Measurements from ENCODE around the gene FOXN4. TPM values are rescaled to one million over a fixed set of nuclear protein-coding genes. Genes with fewer than 3 reads are reported as not detected.

Gene FOXN4
- total RNA-seq, 1 donor from 2014 or later = not detected

GRCh38 chr12:109347589-109347988, 38.5 kb upstream of the FOXN4 start, which contains the start of gene MYO1H:
MYO1H (plus strand) TSS chr12:109347900; CDS start chr12:109347961, 61 bp downstream.
- no peaks in the 10 kb centered on the region for H3K27me3 ChIP-seq (ENCODE audit: control insufficient read depth, insufficient read depth, low read length)

GRCh38 chr12:109346920-109347319, 37.8 kb upstream of the FOXN4 start:
- TF ChIP-seq CTCF (IDR thresholded peaks at IDR 0.05; ENCODE audit: insufficient read depth, low read length, poor library complexity, severe bottlenecking) = peak; percentile 9
- DNase-seq (ENCODE audit: low read depth) = no peak
- H3K36me3 ChIP-seq (ENCODE audit: control insufficient read depth, insufficient read depth, low read length) = no peaks in the 10 kb centered on the region
- H3K27me3 ChIP-seq (ENCODE audit: control insufficient read depth, insufficient read depth, low read length) = no peaks in the 10 kb centered on the region
- no peak overlapping the region for H3K4me3 ChIP-seq (ENCODE audit: low read depth, low read length)

More at GRCh38 chr12:109347589-109347988, 38.5 kb upstream of the FOXN4 start, which contains the start of gene MYO1H:
- Histone ChIP-seq H3K36me3 (ENCODE audit: control insufficient read depth, insufficient read depth, low read length) (no peaks in the 10 kb centered on the region), H3K4me3 (ENCODE audit: low read depth, low read length) (no peak within 1 kb of the TSS)
- no peak for DNase-seq (ENCODE audit: low read depth)
- TF ChIP-seq CTCF (IDR thresholded peaks at IDR 0.05; ENCODE audit: insufficient read depth, low read length, poor library complexity, severe bottlenecking) = no peak

GRCh38 chr12:109345428-109345827, 36.3 kb upstream of the FOXN4 start:
- no peak for DNase-seq (ENCODE audit: low read depth)
- H3K27me3 ChIP-seq (ENCODE audit: control insufficient read depth, insufficient read depth, low read length) = no peaks in the 10 kb centered on the region
- TF ChIP-seq CTCF (IDR thresholded peaks at IDR 0.05; ENCODE audit: insufficient read depth, low read length, poor library complexity, severe bottlenecking) = no peak
- no peaks in the 10 kb centered on the region for H3K36me3 ChIP-seq (ENCODE audit: control insufficient read depth, insufficient read depth, low read length)
- no peak overlapping the region for H3K4me3 ChIP-seq (ENCODE audit: low read depth, low read length)

GRCh38 chr12:109343677-109344076, 34.6 kb upstream of the FOXN4 start:
- Histone ChIP-seq H3K27me3 (ENCODE audit: control insufficient read depth, insufficient read depth, low read length) (no peaks in the 10 kb centered on the region), H3K4me3 (ENCODE audit: low read depth, low read length) (no peak overlapping the region)

GRCh38 chr12:109336593-109336992, 27.5 kb upstream of the FOXN4 start:
- H3K27me3 ChIP-seq (ENCODE audit: control insufficient read depth, insufficient read depth, low read length) = peaks cover under 1% of the 10 kb centered on the region

More at GRCh38 chr12:109343677-109344076, 34.6 kb upstream of the FOXN4 start:
- DNase-seq (ENCODE audit: low read depth) = no peak
- H3K36me3 ChIP-seq (ENCODE audit: control insufficient read depth, insufficient read depth, low read length) = no peaks in the 10 kb centered on the region
- no peak for TF ChIP-seq CTCF (IDR thresholded peaks at IDR 0.05; ENCODE audit: insufficient read depth, low read length, poor library complexity, severe bottlenecking)

More at GRCh38 chr12:109336593-109336992, 27.5 kb upstream of the FOXN4 start:
- DNase-seq (ENCODE audit: low read depth) = no peak
- no peak overlapping the region for H3K4me3 ChIP-seq (ENCODE audit: low read depth, low read length)
- no peaks in the 10 kb centered on the region for H3K36me3 ChIP-seq (ENCODE audit: control insufficient read depth, insufficient read depth, low read length)
- no peak for TF ChIP-seq CTCF (IDR thresholded peaks at IDR 0.05; ENCODE audit: insufficient read depth, low read length, poor library complexity, severe bottlenecking)
